Measurements from ENCODE around the gene ZNF385B. TPM values are rescaled to one million over a fixed set of nuclear protein-coding genes. Genes with fewer than 3 reads are reported as not detected.

Gene ZNF385B
- total and polyA plus RNA-seq, 9 of the 15 experiments (the other 6 are each of a cell fraction or from before 2014, with no cell fraction given), result 0.50 TPM; not detected in 8

GRCh38 chr2:179686718-179687342 lies 174.6 kb downstream of the ZNF385B start (continued):
- TF ChIP-seq BRF1 (IDR thresholded peaks at IDR 0.05; ENCODE audit: borderline replicate concordance, extremely low read depth, insufficient read length) (no peak), TAF9B (IDR thresholded peaks at IDR 0.05; ENCODE audit: partially characterized antibody) (no peak)

- TF ChIP-seq E2F3 (CRISPR knock-in tag; IDR thresholded peaks at IDR 0.05) (no peak), CBX2 (IDR thresholded peaks at IDR 0.05; ENCODE audit: insufficient read depth, low read length, poor library complexity, severe bottlenecking) (no peak), STAT6 (CRISPR knock-in tag; IDR thresholded peaks at IDR 0.05) (no peak), IRF9 (tag; IDR thresholded peaks at IDR 0.05) (no peak), ZFX (CRISPR knock-in tag; IDR thresholded peaks at IDR 0.05) (no peak), MXI1 (IDR thresholded peaks at IDR 0.05; ENCODE audit: low read depth, low read length) (no peak), ATF1 (CRISPR knock-in tag; IDR thresholded peaks at IDR 0.05) (no peak), ATF1 (tag; IDR thresholded peaks at IDR 0.05) (no peak), ZNF143 (CRISPR knock-in tag; IDR thresholded peaks at IDR 0.05) (no peak), ZBTB43 (CRISPR knock-in tag; IDR thresholded peaks at IDR 0.05) (no peak), CCNT2 (IDR thresholded peaks at IDR 0.05; ENCODE audit: borderline replicate concordance, extremely low read depth, insufficient read length, low read depth, low read length) (no peak), MCM2 (IDR thresholded peaks at IDR 0.05; ENCODE audit: low read depth) (no peak), ZBED1 (IDR thresholded peaks at IDR 0.05) (no peak), KHSRP (IDR thresholded peaks at IDR 0.05) (no peak), ZNF696 (CRISPR knock-in tag; conservative IDR thresholded peaks at IDR 0.05) (no peak)
- in situ Hi-C loops (cut with MboI), result no loop called here
- H2AFZ ChIP-seq (ENCODE audit: low read depth, low read length), result no peak overlapping the region
- DNase-seq (ENCODE audit: extremely low read depth in 1 of 4, low spot score in 3 of 4) (no peak), ATAC-seq (no peak), FAIRE-seq (no peak)
- no peaks in the 10 kb centered on the region for H3K9me1 ChIP-seq (ENCODE audit: control insufficient read depth, insufficient read depth, low read length)
- no peaks in the 10 kb centered on the region for H3K9me3 ChIP-seq (replicated peaks; ENCODE audit: control insufficient read depth, insufficient read depth, low read depth, low read length)
- H3K9ac ChIP-seq (ENCODE audit: insufficient read depth in 1 of 2, low read depth in 2 of 2, low read length in 2 of 2), result no peak overlapping the region
- ChIA-PET CTCF (ENCODE audit: low intra/inter-chr PET ratio) (no interaction called here), POLR2A (no interaction called here)
- intact Hi-C loops (cut with micrococcal nuclease), result no loop called here
- no peaks in the 10 kb centered on the region for H3K27me3 ChIP-seq (ENCODE audit: control insufficient read depth in 2 of 2, insufficient read depth in 2 of 2, low read length in 2 of 2)
- H3K27ac ChIP-seq (ENCODE audit: extremely low read depth, low read depth, low read length), result no peak overlapping the region
- H3K4me3 ChIP-seq, result no peak overlapping the region
- H3K4me2 ChIP-seq (ENCODE audit: insufficient read depth, low read length), result no peak overlapping the region
- WGBS (ENCODE audit: insufficient coverage, low coverage, missing lambda C conversion rate), result 0% methylated on average over 2 of the region's 2 CpGs
- no peaks in the 10 kb centered on the region for H3K79me2 ChIP-seq (ENCODE audit: control insufficient read depth, insufficient read depth, low read length)
- no peaks in the 10 kb centered on the region for H4K20me1 ChIP-seq (replicated peaks; ENCODE audit: control insufficient read depth, insufficient read depth, low read length)
- no TSS peak for BruUV-seq (replicated peaks)
- H3K4me1 ChIP-seq (replicated peaks in 1 of 2; ENCODE audit: control insufficient read depth in 2 of 2, insufficient read depth in 2 of 2, low read length in 2 of 2), result no peaks in the 10 kb centered on the region
- no peaks in the 10 kb centered on the region for H3K36me3 ChIP-seq (ENCODE audit: control insufficient read depth, insufficient read depth, low read length)
These were observed 175.3 kb downstream of the ZNF385B start for GRCh38 chr2:179686069-179686468.
